ENCODE data around the gene CTU2. TPM values are rescaled to one million over a fixed set of nuclear protein-coding genes. Genes with fewer than 3 reads are reported as not detected.

Gene CTU2
- total and polyA plus RNA-seq, 2 of the 4 experiments (the other 2 are of a cell fraction) = 12.9 to 18.4 TPM

DNA sequence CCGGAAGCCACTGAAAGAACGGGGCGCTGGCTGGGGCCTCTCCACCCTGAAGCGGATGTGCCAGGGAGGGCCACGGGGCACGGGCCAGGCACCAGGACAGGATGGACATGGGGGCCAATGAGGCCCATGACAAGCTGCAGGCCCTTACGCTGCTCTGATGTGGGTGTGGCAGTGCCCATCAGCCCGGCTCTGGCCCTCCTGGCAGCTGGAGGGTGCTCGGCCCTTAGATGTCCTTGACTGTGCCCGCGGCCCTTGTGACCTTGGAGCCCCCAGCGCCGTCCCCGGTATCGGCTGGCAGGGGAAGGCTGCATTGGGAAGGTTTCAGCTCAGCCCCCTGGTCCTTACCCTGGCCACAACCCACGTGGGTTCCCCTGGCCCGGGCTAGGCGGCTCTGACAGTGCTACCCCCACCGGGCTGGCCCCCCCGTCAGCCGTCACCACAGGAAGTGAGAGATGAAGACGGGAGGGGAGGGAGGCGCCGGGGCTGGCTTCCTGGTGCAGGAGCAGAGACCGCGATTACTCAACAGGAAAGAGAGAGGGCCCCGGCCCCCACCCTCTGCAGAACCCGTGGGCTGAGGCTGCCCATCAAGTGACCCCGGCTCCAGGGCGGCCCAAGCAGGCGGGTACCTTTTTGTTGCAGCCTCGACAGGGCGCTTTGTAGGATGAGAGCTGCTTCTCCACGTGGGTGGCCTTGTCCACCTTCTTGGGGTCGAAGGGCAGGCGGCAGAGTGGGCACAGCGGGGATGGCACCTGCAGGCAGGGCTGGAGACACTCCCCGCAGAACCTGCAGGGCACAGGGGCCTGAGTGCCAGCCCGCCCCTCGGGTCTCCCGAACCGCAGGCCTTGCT, 5.4 kb upstream of the CTU2 start (continued):
- TF ChIP-seq USF2 (IDR thresholded peaks at IDR 0.05; ENCODE audit: low read depth, low read length) = peak; percentile 64
- no peak for TF ChIP-seq NFE2L2 (IDR thresholded peaks at IDR 0.05; ENCODE audit: low read depth, low read length)
- no peak for TF ChIP-seq SMC3 (IDR thresholded peaks at IDR 0.05; ENCODE audit: low read depth, low read length)

Measured in IMR-90 (cell line).